ENCODE measurements around the gene MLLT6. TPM values are rescaled to one million over a fixed set of nuclear protein-coding genes. Genes with fewer than 3 reads are reported as not detected.

Gene MLLT6
- total and polyA plus RNA-seq, 2 of the 4 experiments (the other 2 are of a cell fraction) = 7.2 to 21.2 TPM

DNA sequence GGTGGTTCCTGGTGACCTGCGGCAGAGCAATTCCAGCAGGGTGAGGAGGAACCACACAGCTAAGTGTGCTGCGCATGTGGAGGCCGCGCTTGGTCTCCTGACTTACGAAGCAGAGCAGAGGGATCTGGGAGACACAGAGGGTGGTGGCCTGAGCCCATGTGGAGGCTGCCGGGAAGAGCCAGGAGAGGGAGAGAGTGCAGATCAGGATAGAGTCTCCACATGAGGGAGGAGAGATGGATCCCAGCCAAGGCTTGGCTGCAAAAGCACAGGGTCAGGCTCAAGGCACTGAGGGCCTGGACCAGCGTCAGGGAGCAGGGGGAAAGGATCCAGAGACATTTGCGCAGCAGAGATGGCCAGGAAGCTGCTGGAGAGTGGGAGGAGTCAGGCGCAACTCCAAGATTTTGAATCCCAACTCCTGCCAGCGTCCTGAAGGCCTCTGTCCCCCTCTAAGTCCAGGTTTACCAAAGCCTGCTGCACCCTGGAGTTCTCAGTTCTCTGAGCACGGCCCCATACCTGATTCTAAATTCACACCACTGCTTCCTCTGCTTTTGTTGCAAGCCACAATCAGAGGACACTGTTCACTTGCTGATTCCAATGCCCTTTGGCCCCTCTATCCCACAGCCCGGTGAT is 11.3 kb upstream of the MLLT6 start:
- intact Hi-C loops (cut with micrococcal nuclease) = no loop called here
- H4K91ac ChIP-seq (ENCODE audit: insufficient read depth, low read depth, low read length) = peak overlapping the region; percentile 65; the same call in 1 of the 2 replicates
- H4K20me1 ChIP-seq (ENCODE audit: insufficient read depth, low read length) = no peaks in the 10 kb centered on the region
- H3K9ac ChIP-seq (ENCODE audit: low read depth, low read length) = 0 out of 2 replicates have a peak overlapping the region, but pooled peaks have one; percentile 9
- H2BK20ac ChIP-seq (ENCODE audit: low read depth, low read length) = no peak overlapping the region; the same call in 1 of the 2 replicates
- WGBS, 2 experiments (ENCODE audit: extremely low coverage in 2 of 2, insufficient read length in 1 of 2) = 49% methylated on average over 8 of the region's 12 CpGs; no CpG with 5 or more reads in 1 of the 2 experiments
- no peaks in the 10 kb centered on the region; the same call in 1 of the 2 replicates for H3K27me3 ChIP-seq (ENCODE audit: control insufficient read depth, insufficient read depth, low read length)
- no peak overlapping the region for H2BK5ac ChIP-seq (ENCODE audit: low read depth, low read length, poor library complexity, severe bottlenecking)
- dilution Hi-C loops (cut with HindIII; ENCODE audit: low sequenced_read_pairs, unreplicated experiment) = no loop called here
- peak overlapping the region; percentile 82 for H2AFZ ChIP-seq (replicated peaks; ENCODE audit: low read length, poor library complexity)
- H3K14ac ChIP-seq (replicated peaks; ENCODE audit: low read depth, low read length) = peak overlapping the region; percentile 59; the same call in 1 of the 2 replicates
- H2BK15ac ChIP-seq (ENCODE audit: low read depth, low read length) = no peak overlapping the region
- H3K18ac ChIP-seq (ENCODE audit: low read depth, low read length) = peak overlapping the region; percentile 11; the same call in 1 of the 2 replicates
- POLR2A ChIA-PET (ENCODE audit: unreplicated experiment) = no interaction called here
- no peak overlapping the region for H3K56ac ChIP-seq (ENCODE audit: extremely low read depth, insufficient read depth, low read length)
- H3K9me1 ChIP-seq (ENCODE audit: insufficient read depth, low read length) = peaks cover 5% of the 10 kb centered on the region; the same call in 1 of the 2 replicates
- TF ChIP-seq BHLHE40 (IDR thresholded peaks at IDR 0.05; ENCODE audit: low read depth, low read length) (no peak), USF2 (IDR thresholded peaks at IDR 0.05; ENCODE audit: low read depth, low read length) (no peak), MAFK (IDR thresholded peaks at IDR 0.05; ENCODE audit: low read depth, low read length) (no peak), CTCF (conservative IDR thresholded peaks at IDR 0.05; ENCODE audit: low read depth, low read length) (no peak), MXI1 (IDR thresholded peaks at IDR 0.05; ENCODE audit: borderline replicate concordance, low read depth, low read length) (no peak), ELK1 (IDR thresholded peaks at IDR 0.05; ENCODE audit: borderline replicate concordance, low read depth, low read length) (no peak), FOS (IDR thresholded peaks at IDR 0.05; ENCODE audit: low read depth, low read length) (no peak), CHD1 (IDR thresholded peaks at IDR 0.05; ENCODE audit: low read depth, low read length) (no peak), CEBPB (IDR thresholded peaks at IDR 0.05; ENCODE audit: low read depth, low read length) (no peak), POLR2A (IDR thresholded peaks at IDR 0.05; ENCODE audit: low read depth, low read length) (no peak)
- in situ Hi-C loops (cut with MboI; ENCODE audit: low sequenced_read_pairs) = no loop called here
- no peak overlapping the region; the same call in 1 of the 2 replicates for H2AK5ac ChIP-seq (ENCODE audit: low read depth, low read length)
- peak; percentile 80 for ATAC-seq (ENCODE audit: low read depth)
- peak overlapping the region; percentile 79; the same call in 1 of the 2 replicates for H4K5ac ChIP-seq (ENCODE audit: low read depth, low read length)
- no TSS peak for BruUV-seq (replicated peaks)
- CTCF ChIA-PET = no interaction called here
- no peaks in the 10 kb centered on the region for H3K36me3 ChIP-seq (ENCODE audit: control insufficient read depth, insufficient read depth, low read length)
- H3K23ac ChIP-seq (ENCODE audit: low read depth, low read length) = peak overlapping the region; percentile 36; the same call in 1 of the 2 replicates
- DNase-seq = peak; percentile 51
- H3K4me1 ChIP-seq (ENCODE audit: control insufficient read depth, insufficient read depth, low read length) = peaks cover 7% of the 10 kb centered on the region; the same call in 1 of the 2 replicates
- H3K79me1 ChIP-seq (ENCODE audit: low read depth in 1 of 2, low read length in 2 of 2) = no peaks in the 10 kb centered on the region
- H3K27ac ChIP-seq (ENCODE audit: insufficient read depth, low read length) = no peak overlapping the region
- no peak overlapping the region for H3K4me2 ChIP-seq (ENCODE audit: low read depth, low read length)
- no peaks in the 10 kb centered on the region for H3K9me3 ChIP-seq (ENCODE audit: control insufficient read depth, insufficient read depth, low read length)
- peak overlapping the region; percentile 65 to 66 for H4K8ac ChIP-seq (ENCODE audit: low read depth in 2 of 2, low read length in 2 of 2)
- H2BK120ac ChIP-seq (ENCODE audit: low read depth, low read length) = peak overlapping the region; percentile 35; the same call in 1 of the 2 replicates
- no peak overlapping the region for H3K4me3 ChIP-seq (ENCODE audit: insufficient read depth, low read depth, low read length)
- peak overlapping the region; percentile 0 for H2AK9ac ChIP-seq (replicated peaks; ENCODE audit: low read depth, low read length, poor library complexity)
- peak overlapping the region; percentile 56; the same call in 1 of the 2 replicates for H3K4ac ChIP-seq (ENCODE audit: low read depth, low read length)
